Caki2 (cell line): ENCODE results near the gene NACC2. TPM values are rescaled to one million over a fixed set of nuclear protein-coding genes. Genes with fewer than 3 reads are reported as not detected.
"Not testable (repeated sequence)": the region's sequence is repeated elsewhere in the genome, so short reads cannot be mapped to it uniquely, and the experiment has no call there.

Experiments
- DNase-seq: peaks from one replicate; pipeline ENCODE4 v3.0.0-alpha.2; 2015; ENCODE audit warnings: low read depth
- in situ Hi-C: cut with HindIII; loops from 2 replicates; pipeline ENCODE4 v1.10.0; 2016; ENCODE audit warnings: low sequenced_read_pairs, low pct_unique_long_range_greater_than_20kb, mixed read lengths
- total RNA-seq: library from RNA; depleted of rRNA; stranded (reverse); fragments of >200 nt; shearing (Covaris generic); gene quantifications from 2 replicates; pipeline ENCODE4 v1.2.3, GENCODE V29; 2014; ENCODE audit warnings: low replicate concordance

NACC2 gene
- total RNA-seq, 1 experiment from 2014 or later: 20.2 TPM

DNA sequence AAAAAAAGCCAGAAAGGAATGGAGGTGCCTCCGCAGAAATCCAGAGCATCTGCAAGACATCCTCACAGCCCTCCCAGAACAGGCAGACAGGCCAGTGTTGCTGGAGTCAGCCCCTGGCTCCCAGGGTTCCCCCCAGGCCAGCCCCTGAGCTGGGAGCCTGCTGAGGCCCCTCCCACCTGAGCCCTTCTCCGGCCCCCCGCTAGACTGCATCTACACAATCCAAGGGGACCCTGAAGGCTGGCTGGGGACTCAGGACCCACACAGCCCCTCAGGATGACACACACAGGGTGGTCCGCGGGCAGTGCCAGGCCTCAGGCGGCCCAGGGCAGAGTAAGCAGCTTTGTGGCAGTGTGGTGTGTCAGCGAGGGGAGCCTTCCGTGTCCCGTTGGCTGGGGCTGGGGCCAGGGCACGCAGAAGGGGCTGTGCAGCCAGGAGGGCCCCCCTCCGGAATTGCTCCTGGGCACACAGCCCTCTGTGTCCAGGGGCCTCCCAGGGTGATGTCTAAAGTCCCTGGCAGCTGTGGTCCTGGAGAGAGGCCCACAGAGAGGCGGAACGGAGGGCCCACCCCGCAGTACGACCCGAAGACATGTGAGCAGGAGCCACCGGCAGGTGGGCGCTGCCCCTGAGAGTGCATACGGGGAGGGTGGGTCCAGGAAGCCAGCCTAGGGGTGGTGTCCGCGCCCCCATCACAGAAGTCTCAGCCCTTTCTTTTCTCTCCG, 20.7 kb upstream of the NACC2 start:
- DNase-seq: no peak
- in situ Hi-C loops: no loop called here

DNA sequence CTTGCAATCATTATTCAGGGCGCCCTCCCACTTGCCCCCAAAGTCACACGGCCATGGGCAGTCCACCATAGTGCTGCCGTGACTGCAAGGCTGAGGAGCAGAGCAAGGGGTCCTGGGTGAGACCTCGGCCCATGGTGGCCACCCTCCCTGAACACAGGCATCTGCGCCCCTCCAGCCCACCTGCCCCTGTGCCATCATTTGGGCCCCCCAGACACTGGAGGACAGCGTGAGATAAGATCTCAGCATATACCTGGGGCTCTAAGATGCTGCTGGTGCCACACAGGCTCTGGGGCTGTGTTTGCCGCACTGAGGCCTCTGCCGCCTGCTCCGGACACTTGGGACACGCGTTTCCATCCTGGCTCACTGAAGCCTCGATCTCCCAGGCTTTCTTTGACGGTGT, 20.1 kb upstream of the NACC2 start:
- in situ Hi-C loops: no loop called here
- DNase-seq: no peak

DNA sequence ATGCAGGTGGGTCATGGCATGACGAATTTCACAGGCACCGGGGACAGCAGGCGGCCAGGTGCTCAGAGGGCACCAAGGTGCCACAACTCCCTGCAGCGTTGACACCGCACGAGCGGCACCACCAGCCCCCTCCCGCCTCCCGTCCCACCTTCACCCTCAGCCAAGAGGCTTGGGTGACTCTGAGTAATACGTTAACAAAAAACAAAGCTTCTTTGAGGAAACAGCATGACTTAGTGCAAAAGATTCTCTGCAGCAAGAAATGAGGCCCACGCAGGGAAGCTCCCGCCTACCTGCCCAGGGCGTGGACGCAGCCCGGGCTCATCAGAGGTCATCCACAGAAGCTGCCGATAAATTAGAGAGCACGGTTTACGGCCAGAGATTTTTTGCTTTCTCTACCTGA, 19.5 kb upstream of the NACC2 start:
- DNase-seq: no peak
- in situ Hi-C loops: no loop called here

DNA sequence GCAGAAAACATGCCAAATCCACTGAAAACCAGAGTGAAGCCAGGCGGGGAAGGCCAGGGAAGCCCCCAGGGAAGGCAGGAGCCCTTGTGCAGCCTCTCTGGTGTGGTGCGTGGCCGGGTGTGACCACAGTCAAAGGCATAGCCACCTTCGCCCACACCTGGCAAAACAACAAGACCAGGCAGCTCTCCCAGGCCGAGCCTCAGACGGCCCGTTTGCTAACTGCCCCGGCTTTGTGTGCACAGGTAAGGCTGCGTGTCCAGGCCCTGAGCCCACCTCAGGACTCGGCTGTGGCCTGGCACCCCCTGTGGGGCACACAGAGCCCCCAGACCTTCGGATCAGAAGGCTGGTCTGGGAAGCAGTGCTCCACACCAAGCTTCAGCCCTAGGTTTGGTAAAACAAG, 17.5 kb upstream of the NACC2 start:
- DNase-seq: no peak
- in situ Hi-C loops: no loop called here

DNA sequence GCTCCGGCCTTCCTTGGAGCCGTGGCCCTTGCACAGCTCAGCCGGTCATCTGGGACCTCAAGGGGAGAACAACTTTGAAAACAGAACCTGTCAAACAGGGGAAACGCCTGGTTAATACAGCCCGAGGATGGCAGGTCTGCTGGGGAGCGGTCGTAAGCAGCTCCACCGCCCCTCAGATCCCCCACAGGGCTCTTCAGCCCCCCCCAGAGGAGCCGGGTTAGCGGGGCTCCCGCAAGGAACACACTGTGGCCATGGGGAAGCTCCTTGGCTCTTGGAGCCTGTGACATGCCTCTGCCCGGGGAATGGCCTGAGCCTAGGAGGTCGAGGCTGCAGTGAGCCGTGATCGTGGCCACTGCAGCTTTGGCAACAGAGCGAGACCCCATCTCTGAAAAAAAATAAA, 16.8 kb upstream of the NACC2 start:
- in situ Hi-C loops: no loop called here

DNA sequence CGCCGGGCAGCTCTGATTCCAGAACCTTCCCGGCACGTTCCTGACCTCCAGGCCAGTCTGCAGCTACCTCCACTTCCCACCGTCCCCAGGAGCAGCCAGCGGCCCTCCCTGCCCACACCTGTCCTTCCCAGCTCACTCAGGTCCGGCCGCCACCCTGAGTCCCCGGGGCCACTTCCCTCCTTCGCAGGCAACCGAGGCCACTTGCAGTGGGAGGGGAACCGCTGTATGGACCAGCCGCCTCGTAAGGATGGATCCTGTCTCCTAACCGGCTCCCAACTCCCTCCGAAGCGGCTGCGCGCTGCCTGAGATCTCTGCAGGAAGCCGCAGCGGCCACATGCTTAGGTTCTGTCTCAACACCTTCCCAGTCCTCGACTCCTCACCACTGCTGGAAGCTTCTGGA, 16.1 kb upstream of the NACC2 start:
- no peak for DNase-seq
- in situ Hi-C loops: no loop called here

More for the DNA sequence above, 16.8 kb upstream of the NACC2 start:
- DNase-seq: no peak

DNA sequence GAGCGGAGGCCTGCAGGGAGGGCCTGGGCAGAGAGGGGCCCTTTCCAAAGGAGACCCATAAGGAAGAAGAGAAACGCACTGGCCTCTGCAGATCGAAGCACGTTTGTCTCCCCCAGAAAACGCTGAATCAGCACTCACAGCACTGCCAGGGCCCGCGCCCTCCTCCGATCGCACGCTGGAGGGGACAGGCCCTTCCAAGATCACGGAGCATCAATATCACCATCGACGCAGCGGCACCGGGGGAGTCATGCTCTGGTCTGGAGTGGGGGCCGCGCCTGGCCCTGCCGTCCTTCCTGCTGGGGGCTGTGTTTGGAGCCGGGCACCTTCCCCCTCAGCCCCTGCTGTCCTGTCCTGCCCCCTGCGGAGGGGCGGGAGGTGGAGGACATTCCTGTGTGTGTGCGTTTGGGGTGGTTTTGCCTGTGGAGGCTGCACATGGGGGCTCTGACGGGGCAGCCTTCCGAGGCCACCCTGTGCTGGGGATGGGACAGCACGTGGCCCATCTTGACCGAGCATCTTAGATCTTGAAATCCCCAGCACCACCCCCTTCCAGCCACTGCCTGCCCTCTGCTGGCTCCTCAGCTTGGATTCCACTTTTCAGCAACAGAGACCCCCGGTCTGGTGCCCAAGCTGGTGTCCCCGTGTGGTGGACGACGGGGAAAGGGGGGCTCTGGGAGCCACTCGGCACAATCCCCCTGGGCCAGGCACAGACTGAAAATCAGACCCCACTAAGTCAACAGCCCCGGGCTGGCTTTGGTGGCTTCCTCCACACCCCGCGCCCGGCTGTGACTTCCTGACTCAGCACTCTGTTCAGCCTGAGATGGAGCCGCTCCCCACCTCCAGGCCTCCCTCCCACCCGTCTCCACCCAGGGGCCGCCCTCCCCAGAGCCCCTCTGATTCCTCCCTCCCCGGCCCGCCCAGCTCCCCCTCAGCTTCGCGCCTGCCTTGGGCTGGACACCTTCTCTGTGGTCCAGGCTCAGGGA, 15.3 kb upstream of the NACC2 start:
- in situ Hi-C loops: no loop called here
- DNase-seq: no peak

DNA sequence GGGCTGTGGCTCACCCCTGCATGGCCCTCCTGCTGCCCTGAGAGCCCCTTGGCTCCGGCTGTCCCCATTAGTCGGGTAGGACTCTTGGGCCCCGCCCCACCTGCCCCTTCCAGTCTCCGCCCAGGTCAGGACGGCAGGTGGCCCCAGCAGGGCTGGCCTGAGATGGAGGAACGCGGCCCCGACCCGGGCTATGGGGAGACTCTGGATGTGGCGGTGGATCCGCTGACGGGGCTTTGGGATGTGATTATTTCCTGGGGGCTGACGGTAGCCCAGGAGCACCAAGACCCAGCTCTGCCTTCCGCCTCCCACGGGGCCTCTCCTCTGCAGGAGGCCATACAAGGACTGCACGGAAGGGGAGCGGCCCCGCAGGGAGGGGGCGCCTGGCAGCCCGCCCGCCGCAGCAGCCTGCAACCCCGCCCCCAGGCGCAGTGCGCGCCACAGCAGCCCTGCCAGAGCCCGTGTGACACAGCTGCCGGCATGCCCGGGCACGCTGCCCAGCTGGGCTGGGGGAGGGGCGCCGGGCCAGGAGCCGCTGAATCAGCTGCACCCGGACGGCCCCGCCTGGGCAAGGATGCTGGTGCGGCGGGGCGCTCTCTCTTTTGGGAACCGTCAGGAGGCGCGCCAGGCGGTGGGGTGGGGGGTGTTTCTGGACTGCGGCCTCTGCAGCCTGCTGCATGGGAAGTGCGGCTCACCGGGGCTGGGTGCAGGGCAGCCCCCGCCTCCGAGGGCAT, 14.4 kb upstream of the NACC2 start:
- in situ Hi-C loops: no loop called here
- peak; percentile 97 for DNase-seq

DNA sequence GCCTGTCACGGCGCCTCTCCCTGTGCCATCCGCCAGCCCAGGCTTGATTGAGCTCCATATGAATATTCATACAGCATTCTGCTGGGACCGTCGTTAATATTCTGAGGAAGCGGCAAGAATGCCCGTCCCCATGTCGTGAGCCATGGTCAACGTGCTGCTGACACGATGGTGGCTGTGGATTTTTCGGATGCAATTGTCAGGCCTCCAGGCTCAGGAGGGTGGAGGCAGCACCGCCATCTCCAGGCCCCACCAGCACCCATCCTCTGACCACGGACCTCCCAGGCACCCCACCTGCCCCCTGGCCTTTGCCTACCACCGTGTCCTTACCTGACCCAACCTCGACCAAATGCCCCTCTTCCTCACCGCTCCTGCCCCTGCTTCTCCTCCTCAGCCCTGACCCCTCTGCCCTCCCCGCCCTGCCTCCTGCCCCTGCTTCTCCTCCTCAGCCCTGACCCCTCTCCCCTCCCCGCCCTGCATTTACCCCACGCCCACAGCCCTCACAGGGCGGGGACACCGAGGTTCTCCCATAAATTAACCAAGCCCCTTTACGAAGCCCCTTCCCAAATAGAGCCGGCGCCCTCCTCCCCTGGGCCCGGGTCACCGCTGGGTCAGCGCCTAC, 13.7 kb upstream of the NACC2 start:
- no peak for DNase-seq
- in situ Hi-C loops: no loop called here

DNA sequence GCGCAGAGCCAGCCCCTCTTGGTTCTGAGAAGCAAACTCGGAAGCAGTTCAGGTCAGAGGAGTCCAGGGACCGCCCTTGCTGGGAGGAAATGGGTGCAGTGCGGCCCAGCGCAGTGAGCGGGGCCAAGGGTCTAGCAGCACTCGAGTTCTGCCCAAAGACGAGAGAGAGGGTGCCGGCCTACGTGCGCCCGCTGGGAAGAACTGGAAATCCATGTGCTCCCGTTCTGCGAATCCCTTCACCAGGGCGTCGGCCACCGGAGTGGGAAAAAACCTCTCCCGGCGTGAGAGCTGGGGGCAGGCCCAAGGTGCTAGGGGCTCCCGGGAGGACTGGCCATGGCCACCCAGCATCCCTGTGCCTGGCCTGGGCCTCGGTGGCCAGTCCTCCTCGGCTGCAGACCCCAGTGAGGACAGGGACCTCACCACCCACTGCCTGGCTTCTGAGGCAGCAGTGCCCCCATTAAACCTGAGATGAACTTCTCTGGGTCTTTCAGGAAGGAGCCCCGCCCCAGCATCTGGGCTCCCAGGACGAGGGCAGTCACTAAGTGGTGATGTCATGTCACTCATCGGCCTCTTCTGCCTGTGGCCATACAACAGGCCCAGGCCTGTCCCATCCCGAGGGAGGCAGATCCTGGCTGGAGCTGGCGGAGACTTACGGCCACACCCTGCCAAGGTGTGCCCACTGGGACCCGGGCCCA, 13.0 kb upstream of the NACC2 start:
- DNase-seq: peak; percentile 64
- in situ Hi-C loops: no loop called here

DNA sequence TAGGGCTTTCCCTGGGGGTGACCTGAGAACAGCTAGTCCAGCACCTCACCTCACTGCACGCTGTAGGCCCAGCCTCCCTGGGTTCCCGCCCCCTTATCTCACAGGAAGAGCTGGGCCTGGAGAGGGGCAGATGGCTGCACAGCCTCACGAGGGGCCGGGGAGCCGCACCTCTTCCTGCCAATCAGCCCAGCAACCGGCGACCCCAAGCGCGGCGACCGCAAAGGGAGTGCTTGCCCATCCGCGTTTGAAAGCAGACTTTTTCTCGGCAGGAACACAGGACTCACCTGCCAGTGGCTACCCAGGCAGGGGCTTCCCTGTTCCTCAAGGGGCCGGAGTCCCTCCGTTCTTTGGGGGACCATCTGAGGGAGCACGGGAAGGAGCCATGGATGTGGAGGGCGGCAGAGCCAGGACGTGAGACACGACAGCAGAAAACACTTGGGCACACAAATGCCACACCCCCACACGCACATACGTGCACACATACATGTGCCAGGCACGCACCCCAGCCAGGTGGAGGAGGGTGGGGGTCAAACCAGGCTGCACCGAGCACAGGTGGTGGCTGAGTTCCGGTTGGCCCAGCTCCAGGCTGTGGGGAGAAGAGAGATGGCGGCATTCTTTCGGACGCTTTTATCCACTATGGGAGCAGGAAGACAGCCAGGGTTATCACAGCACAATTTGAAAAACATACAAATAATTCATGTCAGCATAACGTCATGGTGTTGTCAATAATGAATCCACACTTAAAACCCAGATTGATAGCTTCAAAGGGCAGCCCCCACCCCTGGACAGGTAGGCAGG, 12.3 kb upstream of the NACC2 start:
- in situ Hi-C loops: no loop called here
- no peak for DNase-seq

DNA sequence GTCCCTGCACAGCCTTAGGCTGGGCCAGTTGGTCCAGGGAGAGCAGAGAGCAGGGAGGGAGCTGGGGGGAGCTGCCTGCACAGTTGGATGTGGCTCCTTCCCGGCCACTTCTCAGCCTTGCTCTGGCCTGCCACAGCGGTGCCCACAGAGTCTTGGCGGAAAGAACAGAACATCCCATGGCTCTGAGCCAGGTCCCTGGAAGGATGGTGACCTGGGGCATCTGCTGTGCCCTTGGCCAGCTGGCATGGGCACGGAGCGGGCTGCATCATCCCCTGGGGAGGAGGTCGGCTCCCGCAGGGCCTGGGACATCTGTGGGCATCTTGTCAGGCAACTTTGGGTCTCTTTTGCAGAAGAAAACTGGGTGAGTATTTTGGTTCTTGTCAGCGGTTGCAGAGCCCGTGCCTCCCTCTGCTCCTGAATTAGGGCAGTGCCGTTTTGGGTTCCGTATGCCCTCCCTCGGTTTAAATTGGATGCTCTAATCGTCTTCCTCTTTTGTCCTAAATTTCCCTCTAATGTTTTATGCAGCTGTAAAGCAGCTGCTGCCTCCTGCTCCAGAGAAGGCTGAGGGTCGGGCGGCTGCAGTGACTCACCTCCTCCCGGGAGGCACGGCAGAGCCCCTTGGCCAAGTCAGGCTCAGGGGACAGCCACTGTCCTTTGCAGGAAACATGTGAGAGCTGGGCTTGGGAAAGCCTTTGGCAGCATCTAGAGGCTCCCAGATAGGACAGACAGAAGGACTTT, 10.5 kb upstream of the NACC2 start:
- in situ Hi-C loops: no loop called here
- DNase-seq: no peak

DNA sequence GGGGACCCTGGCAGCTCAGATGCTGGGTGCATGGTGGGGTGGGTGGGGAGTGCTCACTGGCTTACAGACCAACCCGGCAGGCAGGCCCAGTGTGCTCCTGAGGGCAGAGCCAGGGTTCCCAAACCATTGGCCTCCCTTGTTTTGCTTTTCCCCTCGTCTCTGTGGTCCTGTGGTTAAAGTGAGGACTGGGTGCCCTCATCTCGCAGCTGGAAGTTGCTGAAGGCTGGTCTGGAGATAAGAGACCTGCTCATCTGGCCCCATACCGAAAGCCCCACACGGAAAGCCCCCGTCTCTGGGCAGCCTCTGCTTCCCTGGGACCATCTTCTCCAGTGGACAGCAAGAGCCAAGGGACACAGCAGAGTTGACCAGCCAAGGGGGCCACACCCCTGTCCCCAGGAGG, 9.8 kb upstream of the NACC2 start:
- no peak for DNase-seq
- in situ Hi-C loops: no loop called here

DNA sequence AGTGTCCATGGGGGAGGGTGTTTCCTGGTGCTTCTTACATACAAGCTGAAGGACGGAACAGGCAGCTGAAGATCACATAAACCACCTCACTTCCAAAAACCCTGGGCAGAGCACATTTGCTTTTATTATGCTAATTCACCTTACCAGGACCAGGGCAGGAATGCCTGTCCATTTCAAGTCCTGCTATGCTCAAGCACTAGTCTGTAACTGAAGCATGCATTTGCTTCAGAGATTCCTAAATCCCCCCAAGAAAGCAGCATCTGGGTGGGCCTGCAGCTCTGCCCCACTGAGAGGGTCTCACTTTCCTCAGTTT, 9.4 kb upstream of the NACC2 start:
- in situ Hi-C loops: no loop called here
- no peak for DNase-seq

DNA sequence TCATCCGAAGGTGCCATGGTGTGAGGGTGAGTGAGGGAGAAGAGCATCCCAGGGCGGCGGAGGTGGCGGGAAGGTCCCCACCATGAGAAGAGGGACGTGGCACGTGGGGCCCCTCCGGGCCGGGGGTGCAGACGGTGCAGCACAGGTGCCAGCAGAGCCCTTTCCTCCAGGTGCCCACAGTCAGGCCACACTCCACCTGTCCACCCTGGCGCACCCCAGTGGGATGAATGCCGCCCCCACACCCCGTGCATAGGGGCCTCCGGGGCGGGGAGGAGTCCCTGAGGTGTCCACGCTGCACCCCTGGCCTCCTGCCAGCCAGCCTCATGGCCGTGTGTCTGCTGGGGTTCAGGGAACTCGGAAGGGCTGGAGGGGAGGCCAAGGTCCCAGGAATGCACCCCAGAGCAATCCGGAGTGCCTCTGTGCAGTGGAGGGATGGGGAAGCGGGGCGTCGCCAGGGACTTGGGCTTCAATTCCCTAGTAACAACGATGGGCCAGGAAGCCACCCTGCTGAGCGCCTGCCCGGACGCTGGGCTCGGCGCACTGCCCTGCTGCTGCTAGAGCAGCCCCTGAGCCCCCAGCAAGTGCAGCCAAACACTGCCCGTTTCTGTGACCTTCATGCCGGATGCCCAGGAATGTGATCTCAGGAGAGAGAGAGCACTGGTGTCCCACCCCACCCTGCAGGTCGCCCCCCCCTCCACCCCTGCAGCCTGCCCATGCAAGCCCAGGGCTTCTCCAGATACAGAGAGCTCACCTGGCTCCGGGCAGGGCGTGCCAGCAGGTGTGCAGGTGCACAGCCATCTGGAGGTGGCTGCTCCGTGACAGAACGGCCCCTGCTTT, 8.8 kb upstream of the NACC2 start:
- DNase-seq: no peak
- in situ Hi-C loops: no loop called here

DNA sequence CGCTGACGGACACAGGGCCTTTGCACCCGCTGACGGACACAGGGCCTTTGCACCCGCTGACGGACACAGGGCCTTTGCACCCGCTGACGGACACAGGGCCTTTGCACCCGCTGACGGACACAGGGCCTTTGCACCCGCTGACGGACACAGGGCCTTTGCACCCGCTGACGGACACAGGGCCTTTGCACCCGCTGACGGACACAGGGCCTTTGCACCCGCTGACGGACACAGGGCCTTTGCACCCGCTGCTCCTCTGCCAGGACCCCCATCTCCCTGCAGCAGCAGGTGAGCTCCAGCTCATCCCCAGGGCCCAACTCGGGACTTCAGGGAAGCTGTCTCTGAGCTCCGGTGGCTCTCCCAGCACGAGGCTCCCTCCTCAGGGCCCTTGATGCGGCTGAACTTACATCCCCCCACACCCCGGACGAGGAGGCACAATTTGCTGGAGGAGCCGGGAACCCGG, 6.6 kb upstream of the NACC2 start:
- in situ Hi-C loops: not testable (repeated sequence)

More for the DNA sequence above, 6.6 kb upstream of the NACC2 start:
- not testable (repeated sequence) for DNase-seq
